PC-9 (cell line): ENCODE measurements around the gene CFAP68.

Experiments
- EZH2 ChIP-seq: fragments of 200-600 bp; sonication (generic); IDR thresholded peaks from 2 replicates; pipeline ENCODE4 v1.8.0; 2017; ENCODE audit warnings: antibody characterized with exemption, low read depth
- TF ChIP-seq, protein P1 (sequence below): fragments of 200-600 bp; sonication (generic); conservative IDR thresholded peaks from 2 replicates; pipeline ENCODE4 v1.6.1; 2017; ENCODE audit warnings: mixed run types, antibody characterized with exemption, mild to moderate bottlenecking, moderate library complexity

DNA sequence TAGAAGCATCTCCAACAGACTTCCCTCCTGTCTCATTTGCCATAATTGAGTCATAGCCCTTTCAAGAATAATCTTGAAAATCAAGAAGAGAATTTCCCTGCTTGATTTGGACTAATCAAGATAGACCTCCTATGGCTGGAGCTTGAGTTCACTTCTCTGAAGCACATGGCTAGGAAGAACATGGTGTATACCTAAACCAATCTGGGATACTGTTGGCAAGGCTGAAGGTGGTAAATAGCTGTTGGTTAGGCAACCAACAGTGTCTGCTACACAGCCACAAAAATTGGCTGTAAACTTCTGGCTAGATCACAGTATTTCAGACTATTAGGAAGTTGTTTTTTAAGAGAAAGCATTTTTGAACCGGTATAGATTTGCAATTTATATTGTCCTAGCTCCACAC is 27.3 kb downstream of the CFAP68 start:
- TF ChIP-seq, protein P1, sequence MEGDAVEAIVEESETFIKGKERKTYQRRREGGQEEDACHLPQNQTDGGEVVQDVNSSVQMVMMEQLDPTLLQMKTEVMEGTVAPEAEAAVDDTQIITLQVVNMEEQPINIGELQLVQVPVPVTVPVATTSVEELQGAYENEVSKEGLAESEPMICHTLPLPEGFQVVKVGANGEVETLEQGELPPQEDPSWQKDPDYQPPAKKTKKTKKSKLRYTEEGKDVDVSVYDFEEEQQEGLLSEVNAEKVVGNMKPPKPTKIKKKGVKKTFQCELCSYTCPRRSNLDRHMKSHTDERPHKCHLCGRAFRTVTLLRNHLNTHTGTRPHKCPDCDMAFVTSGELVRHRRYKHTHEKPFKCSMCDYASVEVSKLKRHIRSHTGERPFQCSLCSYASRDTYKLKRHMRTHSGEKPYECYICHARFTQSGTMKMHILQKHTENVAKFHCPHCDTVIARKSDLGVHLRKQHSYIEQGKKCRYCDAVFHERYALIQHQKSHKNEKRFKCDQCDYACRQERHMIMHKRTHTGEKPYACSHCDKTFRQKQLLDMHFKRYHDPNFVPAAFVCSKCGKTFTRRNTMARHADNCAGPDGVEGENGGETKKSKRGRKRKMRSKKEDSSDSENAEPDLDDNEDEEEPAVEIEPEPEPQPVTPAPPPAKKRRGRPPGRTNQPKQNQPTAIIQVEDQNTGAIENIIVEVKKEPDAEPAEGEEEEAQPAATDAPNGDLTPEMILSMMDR, result no peak
- no peak for TF ChIP-seq EZH2
